ENCODE data around the gene CLNS1A. TPM values are rescaled to one million over a fixed set of nuclear protein-coding genes. Genes with fewer than 3 reads are reported as not detected.

The CLNS1A gene
- polyA plus RNA-seq, 4 donors = 176 to 229 (median 213) TPM

Other genes with a start within 250 kb of the CLNS1A start
- 10 to 100 TPM; 72.8 to 99.2 (median 85.9) TPM for gene PAK1, start 163.7 kb downstream of the CLNS1A start, polyA plus RNA-seq (ENCODE audit: insufficient read length in 4 of 4)
- 1 to 10 TPM; 3.6 to 5.3 (median 4.3) TPM for gene AQP11, start 47.8 kb downstream of the CLNS1A start, polyA plus RNA-seq (ENCODE audit: insufficient read length in 4 of 4)
- 10 to 100 TPM; 51.1 to 73.1 (median 65.7) TPM for gene RSF1, start 182.9 kb upstream of the CLNS1A start, polyA plus RNA-seq (ENCODE audit: insufficient read length in 4 of 4)
- gene AAMDC, start 183.3 kb upstream of the CLNS1A start, polyA plus RNA-seq (ENCODE audit: insufficient read length in 4 of 4) = 10 to 100 TPM; 45.0 to 58.9 (median 50.3) TPM